Caki2 (cell line): Measurements from ENCODE around the gene GPC6. TPM values are rescaled to one million over a fixed set of nuclear protein-coding genes. Genes with fewer than 3 reads are reported as not detected.

Experiments
- DNase-seq: peaks from one replicate; pipeline ENCODE4 v3.0.0-alpha.2; 2015; ENCODE audit warnings: low read depth
- in situ Hi-C: cut with HindIII; loops from 2 replicates; pipeline ENCODE4 v1.10.0; 2016; ENCODE audit warnings: low sequenced_read_pairs, low pct_unique_long_range_greater_than_20kb, mixed read lengths
- total RNA-seq: library from RNA; depleted of rRNA; stranded (reverse); fragments of >200 nt; shearing (Covaris generic); gene quantifications from 2 replicates; pipeline ENCODE4 v1.2.3, GENCODE V29; 2014; ENCODE audit warnings: low replicate concordance

Gene GPC6
- total RNA-seq, 1 experiment from 2014 or later, result 6.7 TPM

DNA sequence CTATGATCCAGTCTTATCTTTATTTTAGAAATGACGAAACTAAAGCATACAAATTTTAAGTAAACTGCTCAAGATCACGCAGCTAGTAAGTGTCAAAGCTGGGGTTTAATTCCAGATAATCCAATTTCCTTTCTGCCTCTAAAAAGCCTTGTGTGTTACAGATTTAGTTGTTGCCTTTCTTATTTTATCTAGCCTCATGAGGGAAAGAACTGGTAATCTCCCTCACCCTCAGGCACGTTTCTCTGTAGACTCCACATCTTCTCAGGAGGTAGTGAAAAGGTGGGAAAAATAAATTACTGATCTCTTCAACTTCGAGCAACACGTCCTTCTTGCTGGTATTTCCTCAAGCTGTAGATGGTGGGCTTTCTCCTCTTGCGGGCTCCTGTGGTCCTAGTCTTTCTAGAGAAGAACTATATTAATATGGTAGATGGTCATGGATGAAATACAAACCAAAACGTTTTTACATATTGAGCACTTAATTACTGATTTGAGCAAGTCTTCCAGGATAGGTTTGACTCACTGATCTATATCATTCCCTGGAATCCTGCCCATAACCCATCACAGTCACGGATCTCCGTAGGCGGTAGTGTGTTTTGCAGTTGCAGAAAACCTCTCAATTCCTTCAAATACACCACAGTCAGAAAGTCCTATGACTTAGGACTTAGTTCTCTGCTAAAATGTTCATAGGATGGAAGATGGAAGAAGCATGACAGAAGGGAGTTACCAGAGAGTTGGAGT lies 733.4 kb downstream of the GPC6 start:
- no peak for DNase-seq
- in situ Hi-C loops, result no loop called here

DNA sequence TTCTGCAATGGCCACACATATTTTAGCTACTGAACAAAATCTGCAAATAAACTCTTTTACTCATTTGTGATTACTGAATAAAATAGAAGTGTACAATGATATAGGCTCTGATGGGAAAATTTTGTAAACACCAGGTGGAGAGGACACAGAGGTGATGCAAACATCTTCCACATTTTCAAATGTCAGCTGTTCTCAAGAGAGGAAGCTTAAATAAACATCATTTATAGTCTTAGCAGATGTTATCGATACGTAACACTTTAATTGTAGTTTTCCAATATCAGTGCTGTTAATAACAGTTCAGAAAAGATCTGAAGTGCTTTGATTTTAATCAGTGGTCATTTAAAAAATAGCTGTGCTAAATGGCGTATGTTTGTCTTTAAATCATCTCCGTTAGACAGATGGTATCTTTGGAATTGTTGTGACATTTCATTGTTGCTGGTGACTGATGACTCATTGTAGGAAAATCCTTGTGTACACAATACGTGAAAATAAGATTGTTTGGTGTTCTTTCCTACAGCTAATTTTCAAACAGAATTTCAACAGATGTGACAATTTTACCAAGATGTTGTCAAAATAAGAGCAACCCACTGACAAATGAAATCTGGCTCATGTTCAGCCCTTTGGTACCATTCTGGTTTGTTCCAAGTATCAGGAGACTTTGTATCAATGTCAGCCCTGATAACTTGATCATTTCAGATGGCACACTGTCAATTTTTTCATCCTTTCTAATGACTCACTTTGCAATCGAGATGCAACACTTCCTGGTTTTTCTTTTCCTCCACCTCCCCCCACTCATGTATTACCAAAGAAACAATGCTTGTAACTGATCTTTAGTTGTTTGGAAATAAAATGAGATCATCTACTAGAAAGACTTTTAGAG lies 736.9 kb downstream of the GPC6 start:
- in situ Hi-C loops, result no loop called here
- peak; percentile 44 for DNase-seq

DNA sequence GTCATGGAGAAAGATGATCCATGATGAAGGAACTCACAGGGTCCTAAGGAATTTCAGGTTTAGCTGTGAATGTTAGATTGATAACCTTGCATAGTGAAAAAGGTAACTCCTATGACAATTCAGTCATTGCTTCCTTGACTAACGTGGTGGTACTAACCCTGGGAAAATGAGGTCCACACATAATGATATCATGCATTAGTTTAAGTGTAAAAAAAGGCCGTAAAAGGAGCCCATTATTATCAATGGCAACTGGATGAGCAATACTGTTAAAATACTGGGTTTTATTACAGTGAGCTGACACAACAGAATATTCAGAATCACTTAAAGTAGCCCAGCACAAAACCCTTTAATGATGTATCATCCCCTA lies 737.5 kb downstream of the GPC6 start:
- in situ Hi-C loops, result no loop called here
- DNase-seq, result no peak

DNA sequence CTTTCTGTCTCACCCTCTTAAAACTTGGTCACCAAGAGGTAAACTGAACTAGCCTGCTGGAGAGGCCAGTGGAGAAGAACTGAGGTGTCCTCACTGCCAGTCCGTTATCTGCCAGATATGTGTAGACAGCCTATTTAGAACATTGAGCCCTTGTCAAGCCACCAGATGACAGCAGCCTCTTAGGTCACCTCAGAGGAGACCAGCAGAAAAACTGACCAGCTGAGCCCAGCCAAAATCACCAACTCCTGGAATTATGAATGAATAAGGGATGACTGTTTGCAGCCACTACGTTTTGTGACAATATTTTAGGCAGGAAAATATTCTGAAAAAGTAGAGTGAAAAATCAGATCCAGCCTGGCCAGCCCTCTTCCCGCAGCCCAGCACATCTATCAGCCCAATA lies 739.0 kb downstream of the GPC6 start:
- no peak for DNase-seq
- in situ Hi-C loops, result no loop called here

DNA sequence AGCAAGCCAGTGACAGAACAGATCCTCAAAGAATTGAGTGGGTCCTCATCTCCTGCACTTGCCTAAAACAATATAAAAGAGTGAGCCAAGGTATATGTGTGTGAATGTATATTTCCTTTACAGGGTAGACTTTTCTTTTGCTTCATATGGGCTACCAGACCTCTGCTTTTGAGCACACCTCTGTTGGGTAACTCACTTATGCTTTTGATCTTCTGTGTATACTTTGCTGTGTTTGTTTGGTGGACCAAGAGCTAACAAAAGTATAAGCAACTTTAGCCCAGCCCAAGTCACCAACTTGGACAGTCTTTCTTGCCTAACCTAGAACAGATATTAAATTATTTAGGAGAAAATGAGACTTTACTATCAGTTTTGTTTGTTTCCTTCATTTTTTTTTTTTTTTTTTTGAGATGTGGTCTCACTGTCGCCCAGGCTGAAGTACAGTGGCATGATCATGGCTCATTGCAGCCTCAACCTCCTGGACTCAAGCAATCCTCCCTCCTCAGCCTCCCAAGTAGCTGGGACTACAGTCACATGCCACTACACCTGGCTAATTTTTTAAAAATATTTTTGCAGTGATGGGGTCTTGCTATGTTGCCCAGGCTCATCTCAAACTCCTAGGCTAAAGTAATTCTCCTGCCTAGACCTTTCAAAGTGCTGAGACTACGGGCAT lies 739.8 kb downstream of the GPC6 start:
- in situ Hi-C loops, result no loop called here
- no peak for DNase-seq

DNA sequence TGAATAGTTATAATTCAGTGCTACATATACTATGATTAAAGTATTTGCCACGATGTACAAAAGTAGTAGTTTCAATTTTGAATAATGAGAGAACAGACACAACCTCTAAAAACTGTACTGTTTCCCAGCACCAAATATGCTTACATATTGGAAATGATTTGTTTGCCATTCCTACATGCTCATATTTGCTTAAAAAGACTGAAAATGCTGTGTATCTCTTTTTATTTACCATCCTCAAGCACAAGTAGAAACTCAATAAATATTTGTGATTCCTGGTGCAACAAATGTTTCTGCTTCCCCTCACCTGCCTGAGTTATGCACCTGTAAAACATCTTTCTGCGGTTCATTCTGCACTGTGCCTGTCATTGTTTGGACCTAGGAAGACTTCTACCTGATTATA lies 740.7 kb downstream of the GPC6 start:
- DNase-seq, result no peak
- in situ Hi-C loops, result no loop called here

DNA sequence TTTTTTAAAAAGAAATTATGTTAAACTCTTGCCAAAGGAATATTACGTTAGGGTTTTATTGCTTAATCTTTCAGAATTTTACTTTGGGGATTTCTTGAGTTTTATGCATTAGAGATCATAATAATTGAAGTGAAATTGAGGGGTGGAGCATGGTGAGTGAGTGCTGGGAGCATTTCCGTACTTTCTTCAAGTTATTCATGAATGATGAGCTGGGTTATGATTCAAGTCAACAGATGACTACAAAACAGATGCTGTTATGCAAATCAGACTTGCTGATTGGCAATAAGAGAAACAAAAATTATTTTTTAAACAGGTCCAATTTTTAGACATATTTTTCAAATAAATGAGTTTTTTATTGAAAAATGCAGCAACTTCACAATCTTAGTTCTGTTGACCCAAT lies 748.6 kb downstream of the GPC6 start:
- DNase-seq, result no peak
- in situ Hi-C loops, result no loop called here

DNA sequence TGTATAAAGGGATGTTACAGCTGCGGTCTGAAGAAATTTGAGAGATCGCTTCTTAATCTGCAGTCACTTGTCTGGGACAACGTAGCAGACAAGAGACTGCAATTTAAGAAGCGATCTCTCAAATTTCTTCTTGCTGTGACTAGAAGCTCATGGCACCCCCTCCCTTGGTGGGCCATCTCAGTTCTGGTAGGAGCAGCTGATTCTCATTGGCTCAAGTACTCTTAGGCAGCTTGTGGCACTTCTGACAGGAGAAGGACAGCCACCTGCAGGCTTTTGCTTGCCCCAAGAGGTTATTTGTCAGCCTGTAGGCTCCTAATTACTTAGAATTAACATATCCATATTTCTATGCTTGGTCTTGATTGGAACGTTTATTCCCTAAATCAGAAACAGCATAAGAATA lies 749.9 kb downstream of the GPC6 start:
- DNase-seq, result no peak
- in situ Hi-C loops, result no loop called here

DNA sequence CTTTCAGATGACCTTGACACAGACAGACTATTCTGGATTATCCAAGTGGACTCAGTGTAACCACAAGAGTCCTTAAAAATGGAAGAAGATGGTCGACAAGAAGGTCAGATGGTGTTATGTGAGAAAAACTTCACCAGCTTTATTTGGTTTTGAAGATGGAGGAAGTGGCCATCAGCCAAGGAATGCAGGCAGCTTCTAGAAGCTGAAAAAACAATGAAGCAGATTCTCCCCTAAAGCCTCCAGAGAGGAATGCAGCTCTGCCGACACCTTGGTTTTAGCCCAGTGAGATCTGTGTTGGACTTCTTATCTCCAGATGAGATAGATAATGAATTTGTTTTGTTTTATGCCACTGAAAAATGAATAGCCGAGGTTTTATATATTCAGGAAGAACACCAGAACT lies 751.4 kb downstream of the GPC6 start:
- in situ Hi-C loops, result no loop called here
- DNase-seq, result no peak

DNA sequence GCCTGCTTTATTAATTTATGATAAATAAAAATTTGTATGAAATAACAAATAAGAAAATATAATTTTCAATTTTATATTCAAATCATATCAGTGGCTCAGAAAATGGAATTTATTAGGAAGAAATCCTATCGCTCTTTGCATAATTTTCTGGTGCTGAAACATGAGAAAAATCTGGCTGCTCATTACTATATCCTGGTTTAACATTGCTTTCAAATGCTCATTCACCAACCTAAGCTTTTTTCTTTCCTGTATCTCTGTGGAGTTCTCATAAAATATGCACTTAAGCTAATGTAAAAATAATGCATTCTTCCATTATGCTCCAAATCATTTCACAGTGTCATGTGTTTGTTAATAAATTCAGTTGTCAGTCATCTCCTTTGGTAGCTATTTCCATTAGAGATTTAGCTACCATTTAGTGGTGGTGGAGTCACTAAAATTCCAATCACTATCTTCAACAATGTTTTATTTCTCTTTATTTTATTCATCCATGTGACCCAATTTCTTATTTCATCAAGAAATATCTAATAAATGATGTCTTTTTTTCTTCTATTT lies 754.9 kb downstream of the GPC6 start:
- in situ Hi-C loops, result no loop called here
- no peak for DNase-seq

DNA sequence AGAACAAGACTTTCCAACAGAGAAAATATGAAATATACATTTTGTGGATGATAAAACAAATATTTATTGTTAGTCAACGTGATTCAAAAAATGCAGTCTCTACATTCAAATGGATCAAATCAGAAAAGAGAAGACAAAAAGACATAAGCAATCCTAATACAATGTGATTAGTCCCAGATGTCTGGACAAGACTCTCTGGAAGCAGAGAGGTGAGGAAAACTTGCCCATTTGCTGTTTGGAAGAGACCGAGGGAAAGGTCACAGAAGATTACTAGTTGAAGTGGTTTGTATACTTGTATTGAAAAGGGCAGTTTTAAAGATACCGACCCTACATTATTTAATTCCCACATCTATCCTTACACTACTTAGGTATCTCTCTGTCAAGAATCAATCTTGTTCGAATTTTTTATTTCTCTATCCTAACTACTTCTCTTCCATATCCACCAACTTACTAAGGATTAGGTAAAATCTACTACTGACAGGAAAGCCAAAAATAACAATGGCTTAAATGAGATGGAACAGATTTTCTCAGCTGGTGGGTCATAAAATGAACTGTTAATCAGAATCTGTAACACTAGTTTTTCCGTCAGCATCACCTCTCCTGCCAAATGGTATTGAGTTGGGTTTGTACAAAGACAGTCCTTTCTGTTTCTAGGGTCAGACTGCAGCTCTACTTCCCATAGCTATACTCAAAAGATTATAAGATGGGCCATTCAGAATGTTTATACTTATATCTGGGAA lies 755.7 kb downstream of the GPC6 start:
- DNase-seq, result no peak
- in situ Hi-C loops, result no loop called here

DNA sequence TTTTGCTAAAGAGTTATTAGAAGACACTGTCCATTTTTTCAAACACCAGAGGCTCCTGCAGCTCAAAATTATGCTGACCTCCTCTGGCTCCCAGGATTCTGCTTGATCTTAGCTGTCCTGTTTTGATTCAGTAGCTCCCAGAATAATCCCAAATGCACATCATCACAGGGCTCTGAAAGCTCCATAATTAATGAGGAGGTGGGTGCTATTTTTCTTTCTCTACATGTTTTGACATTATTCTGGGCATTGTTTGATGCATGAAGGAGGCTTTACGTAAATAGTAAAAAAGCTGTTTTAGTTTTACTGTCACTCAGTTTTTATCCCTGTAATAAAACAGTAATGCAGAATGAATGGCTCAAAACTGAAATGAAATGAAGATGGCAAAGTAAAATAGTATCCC lies 757.4 kb downstream of the GPC6 start:
- no peak for DNase-seq
- in situ Hi-C loops, result no loop called here

DNA sequence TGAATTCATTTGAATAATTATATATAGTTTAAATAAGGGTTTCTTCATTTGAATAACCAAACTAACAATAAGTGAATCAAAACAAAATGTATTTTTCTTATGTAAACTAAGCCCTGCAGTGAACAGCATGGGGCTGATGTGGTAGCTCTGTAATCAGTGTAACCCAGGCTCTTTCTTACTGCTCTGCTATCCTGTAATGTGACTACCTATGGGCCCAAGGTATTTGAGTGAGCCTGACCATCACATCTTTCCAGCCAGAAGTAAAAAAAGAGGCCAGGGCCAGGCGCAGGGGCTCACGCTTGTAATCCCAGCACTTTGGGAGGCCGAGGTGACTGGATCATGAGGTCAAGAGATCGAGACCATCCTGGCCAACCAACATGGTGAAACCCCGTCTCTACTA lies 758.3 kb downstream of the GPC6 start:
- no peak for DNase-seq
- in situ Hi-C loops, result no loop called here

DNA sequence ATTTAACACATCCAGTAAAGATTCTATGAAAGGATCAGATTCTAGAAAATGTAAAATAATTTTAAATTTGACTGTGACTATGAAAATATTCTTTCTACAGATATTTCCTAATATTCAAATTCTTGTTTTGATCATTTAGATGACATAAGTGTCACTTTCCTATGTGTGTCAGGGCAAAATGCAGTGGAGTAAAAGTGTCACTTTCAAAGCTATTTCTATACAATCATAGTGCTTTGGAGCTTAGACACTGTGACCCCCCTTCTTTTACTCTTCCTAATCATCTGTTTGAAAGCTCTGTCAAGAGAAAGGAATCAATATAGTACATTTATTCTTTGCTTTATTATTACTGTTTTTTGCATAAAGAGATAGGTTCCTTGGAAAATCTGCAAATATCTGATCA lies 760.9 kb downstream of the GPC6 start:
- in situ Hi-C loops, result no loop called here
- DNase-seq, result no peak

DNA sequence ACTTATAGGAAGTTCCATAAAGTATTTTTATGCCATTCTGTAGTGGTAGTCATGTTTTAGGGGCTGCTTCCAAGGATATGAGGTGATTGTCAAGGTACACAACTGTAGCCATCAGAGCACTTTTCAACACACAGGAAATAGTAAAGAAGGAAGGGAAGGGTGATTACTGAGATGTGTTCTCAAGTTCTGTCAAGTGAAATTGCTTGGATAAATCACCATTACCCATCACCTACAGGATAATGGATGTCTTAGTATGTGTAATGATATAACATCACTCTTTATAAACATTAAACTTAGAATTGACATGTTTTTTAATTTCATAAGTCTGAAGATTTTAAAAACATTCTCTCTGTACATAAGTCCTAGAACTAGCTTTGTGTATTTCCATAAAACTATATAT lies 765.0 kb downstream of the GPC6 start:
- in situ Hi-C loops, result no loop called here
- no peak for DNase-seq

DNA sequence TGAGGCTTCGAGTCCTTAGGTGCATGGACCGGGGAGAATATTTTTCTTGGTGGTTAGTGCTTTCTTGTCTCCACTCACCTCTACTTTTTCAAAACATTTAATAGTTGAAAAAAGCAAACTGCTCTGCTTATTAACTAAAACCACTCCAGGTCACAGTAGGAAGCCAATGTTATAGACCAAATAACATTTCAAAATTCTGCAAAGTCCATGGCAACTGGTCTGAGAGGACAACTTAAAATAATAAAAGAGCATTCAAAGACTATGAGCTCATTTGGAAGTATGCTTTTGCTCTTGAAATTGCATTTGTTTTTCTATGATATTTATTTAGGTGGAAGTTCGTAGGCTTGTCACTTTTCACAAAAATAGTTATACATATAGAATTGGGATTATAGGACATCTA lies 769.9 kb downstream of the GPC6 start:
- DNase-seq, result no peak
- in situ Hi-C loops, result no loop called here

DNA sequence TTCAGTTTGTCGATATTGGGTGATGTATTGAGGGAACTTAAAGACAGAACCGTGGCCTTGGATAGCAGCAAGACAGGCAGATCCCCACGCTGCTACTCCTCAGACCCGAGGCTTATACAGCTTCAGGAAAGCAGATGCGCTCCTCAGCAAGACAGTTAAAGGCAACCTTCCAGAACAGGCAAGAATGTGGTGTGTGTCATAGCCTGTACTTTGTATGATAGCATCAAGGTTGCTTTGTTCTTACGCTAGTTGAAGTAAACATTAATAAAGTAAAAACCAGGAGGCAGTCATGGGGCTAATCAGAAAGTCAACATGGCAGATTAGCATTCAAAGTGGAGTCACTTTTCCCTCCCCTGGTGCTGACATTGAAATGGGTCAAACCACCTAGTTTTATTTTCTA lies 779.7 kb downstream of the GPC6 start:
- in situ Hi-C loops, result no loop called here
- DNase-seq, result no peak

DNA sequence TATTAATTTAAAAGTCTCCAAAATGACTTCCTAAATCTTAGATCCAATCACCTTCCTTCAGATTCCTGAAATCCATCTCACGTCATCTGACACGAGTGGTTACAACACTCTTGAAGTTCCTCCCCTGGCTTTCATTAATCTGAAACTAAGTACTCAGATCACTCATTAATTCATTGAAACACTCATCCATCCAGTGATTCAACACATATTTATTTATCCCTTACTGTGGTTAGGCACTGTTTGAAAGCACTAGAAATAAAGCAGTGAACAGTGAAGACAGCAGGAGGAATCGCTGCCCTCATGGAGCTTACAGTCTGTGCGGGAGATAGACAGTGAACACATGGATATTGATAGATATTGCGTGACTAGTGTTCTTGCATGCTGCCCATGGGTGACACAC lies 780.5 kb downstream of the GPC6 start:
- in situ Hi-C loops, result no loop called here
- no peak for DNase-seq
